ENCODE results near the gene HEXIM1. TPM values are rescaled to one million over a fixed set of nuclear protein-coding genes. Genes with fewer than 3 reads are reported as not detected.
A peak's percentile ranks its signal among the peaks of the same experiment; 100 is the strongest.

HEXIM1 gene
- polyA plus RNA-seq, 1 donor from 2014 or later, result 3.6 TPM

- H3K27me3 Mint-ChIP-seq, result no peaks in the 10 kb centered on the region
- H3K36me3 Mint-ChIP-seq, result no peaks in the 10 kb centered on the region
- H3K9me3 Mint-ChIP-seq, result no peaks in the 10 kb centered on the region
- H3K4me3 Mint-ChIP-seq, result peak overlapping the region; percentile 78 to 92 (median 84)
- peak overlapping the region; percentile 63 to 80 (median 71) for H3K27ac Mint-ChIP-seq
- H3K4me1 Mint-ChIP-seq, result peaks cover 8 to 26% (median 21%) of the 10 kb centered on the region in 3 donors
Observed at GRCh38 chr17:45143767-45144198, 4.5 kb upstream of the HEXIM1 start.

DNA sequence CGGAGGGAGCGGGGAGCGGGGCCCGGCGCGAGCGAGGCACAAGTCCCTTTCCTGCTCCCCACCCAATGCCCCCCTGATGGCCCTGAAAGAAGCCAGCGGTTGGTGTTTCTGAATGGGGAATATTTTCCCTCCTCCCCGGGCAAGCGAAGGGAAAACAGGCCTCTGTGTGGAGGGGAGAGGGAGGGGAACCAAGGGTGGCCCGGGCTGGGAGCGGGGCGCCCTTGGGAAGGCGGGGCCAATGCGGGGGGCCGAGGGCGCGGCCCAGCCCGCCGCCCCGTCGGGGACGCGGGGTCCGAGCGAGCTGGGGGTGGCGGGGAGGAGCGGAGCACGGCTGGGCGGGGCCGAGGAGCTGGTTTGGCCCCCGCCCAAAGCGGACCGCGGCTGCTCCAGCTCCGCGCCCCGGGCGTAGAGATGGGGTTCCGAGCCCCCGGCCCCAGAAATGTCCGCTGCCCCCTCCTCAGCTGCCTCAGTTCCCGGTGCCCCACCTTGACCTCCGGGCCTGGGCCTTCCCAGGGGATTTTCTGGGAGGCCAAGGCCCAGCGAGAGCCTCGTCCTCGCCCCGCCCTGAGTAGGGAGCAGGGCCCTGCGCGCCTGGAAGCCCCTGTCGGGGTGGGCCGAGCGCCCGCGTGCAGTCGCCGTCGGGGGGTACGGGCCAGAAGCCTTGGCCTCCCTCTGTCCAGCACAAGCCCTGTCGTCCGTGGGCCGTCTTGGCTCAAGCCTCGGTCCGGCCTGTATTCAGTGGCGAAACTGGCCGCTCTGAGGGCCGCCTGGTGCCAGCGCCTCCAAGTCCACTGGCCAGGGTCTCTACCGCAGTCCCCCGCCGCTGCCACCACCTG is 3.9 kb upstream of the HEXIM1 start:
- H3K36me3 Mint-ChIP-seq, result no peaks in the 10 kb centered on the region
- peaks cover 11 to 27% (median 23%) of the 10 kb centered on the region in 3 donors for H3K4me1 Mint-ChIP-seq
- H3K9me3 Mint-ChIP-seq, result no peaks in the 10 kb centered on the region
- H3K27ac Mint-ChIP-seq, result peak overlapping the region; percentile 67 to 100 (median 76)
- H3K4me3 Mint-ChIP-seq, result peak overlapping the region; percentile 81 to 98 (median 90)
- no peaks in the 10 kb centered on the region for H3K27me3 Mint-ChIP-seq

GRCh38 chr17:45145035-45145389 is 3.3 kb upstream of the HEXIM1 start:
- H3K4me3 Mint-ChIP-seq, result peak overlapping the region; percentile 62 to 98 (median 86)
- no peaks in the 10 kb centered on the region for H3K9me3 Mint-ChIP-seq
- H3K36me3 Mint-ChIP-seq, result no peaks in the 10 kb centered on the region
- H3K4me1 Mint-ChIP-seq, result peaks cover 13 to 29% (median 25%) of the 10 kb centered on the region in 3 donors
- H3K27me3 Mint-ChIP-seq, result no peaks in the 10 kb centered on the region
- H3K27ac Mint-ChIP-seq, result peak overlapping the region; percentile 67 to 100 (median 76)

DNA sequence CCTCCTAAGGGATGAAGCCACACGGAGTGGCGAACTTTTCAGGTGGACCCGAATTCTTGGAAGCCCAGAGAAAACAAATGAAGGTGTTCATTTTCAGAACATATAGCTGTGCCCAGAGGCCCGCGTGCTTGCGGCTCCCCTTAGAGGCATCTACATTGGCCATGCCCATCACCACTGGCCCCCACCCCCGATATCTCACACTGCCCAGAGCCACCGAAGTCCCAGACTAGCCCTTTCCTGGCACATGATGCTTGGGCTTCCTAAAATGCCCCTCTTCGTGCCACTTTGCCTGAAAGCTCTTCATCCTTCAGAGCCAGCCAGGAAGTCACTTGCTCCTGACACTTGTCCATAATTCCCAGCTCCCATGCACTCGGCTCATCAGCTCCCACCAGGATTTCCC is 2.1 kb upstream of the HEXIM1 start:
- no peaks in the 10 kb centered on the region for H3K9me3 Mint-ChIP-seq
- peak overlapping the region; percentile 38 to 98 (median 76) for H3K4me3 Mint-ChIP-seq
- H3K27ac Mint-ChIP-seq, result peak overlapping the region; percentile 39 to 100 (median 100)

DNA sequence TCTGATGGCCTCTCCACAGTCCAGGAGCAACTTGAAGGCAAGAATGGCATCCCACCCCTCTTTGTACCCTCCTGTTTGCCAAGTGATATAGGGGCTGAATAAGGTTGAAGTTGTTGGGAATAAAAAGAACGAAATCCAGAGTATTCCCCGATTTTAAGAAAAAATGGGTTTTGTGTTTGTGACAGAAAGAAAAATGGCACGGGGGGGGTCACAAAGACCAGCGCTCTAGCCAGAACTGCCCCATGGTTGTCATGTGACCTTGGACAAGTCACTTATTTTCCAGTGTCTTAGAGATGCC is 1.7 kb upstream of the HEXIM1 start:
- Mint-ChIP-seq H3K27ac (peak overlapping the region; percentile 100), H3K4me1 (peaks cover 26 to 38% (median 34%) of the 10 kb centered on the region in 3 donors), H3K36me3 (no peaks in the 10 kb centered on the region), H3K27me3 (no peaks in the 10 kb centered on the region), H3K9me3 (no peaks in the 10 kb centered on the region), H3K4me3 (peak overlapping the region; percentile 96 to 98 (median 98))

More for the DNA sequence above, 2.1 kb upstream of the HEXIM1 start:
- no peaks in the 10 kb centered on the region for H3K36me3 Mint-ChIP-seq
- peaks cover 22 to 35% (median 32%) of the 10 kb centered on the region in 3 donors for H3K4me1 Mint-ChIP-seq
- H3K27me3 Mint-ChIP-seq, result no peaks in the 10 kb centered on the region

DNA sequence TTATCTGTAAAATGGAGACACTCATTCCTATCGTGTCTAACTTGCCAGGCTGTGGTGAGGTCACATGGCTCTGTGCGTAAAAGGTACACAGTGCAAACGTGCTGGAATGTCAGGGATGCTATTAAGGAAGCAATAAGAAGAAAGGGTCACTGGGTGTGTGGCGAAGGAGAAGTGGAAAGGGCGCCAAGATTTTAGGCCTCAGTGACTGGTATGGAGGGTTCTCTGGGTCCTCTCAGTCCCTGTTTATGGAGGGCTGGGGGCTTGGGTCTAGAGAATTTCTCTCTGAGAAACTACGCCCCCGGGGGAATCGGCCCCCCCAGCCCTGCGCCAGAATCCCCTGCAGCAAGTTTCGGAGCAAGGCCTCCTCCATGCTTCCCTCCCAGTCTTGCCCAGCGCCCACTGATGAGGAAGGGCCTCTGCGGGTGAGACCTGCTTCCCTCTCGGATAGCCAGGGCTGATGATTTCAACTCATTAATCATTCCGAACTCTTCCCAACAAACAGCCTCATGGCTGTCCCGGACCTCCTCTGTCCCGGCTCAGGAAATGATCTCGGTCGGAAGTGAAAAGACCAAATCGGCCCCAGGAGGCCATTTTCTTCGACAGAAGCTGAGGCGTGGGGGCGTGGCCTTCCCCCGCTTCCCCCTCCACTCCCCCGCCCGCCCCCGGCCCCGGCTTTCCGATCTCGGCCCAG is 1.2 kb upstream of the HEXIM1 start:
- Mint-ChIP-seq H3K9me3 (no peaks in the 10 kb centered on the region), H3K36me3 (no peaks in the 10 kb centered on the region), H3K27ac (peak overlapping the region; percentile 100), H3K4me1 (peaks cover 31 to 42% (median 38%) of the 10 kb centered on the region in 3 donors), H3K4me3 (peak overlapping the region; percentile 96 to 98 (median 98)), H3K27me3 (no peaks in the 10 kb centered on the region)

DNA sequence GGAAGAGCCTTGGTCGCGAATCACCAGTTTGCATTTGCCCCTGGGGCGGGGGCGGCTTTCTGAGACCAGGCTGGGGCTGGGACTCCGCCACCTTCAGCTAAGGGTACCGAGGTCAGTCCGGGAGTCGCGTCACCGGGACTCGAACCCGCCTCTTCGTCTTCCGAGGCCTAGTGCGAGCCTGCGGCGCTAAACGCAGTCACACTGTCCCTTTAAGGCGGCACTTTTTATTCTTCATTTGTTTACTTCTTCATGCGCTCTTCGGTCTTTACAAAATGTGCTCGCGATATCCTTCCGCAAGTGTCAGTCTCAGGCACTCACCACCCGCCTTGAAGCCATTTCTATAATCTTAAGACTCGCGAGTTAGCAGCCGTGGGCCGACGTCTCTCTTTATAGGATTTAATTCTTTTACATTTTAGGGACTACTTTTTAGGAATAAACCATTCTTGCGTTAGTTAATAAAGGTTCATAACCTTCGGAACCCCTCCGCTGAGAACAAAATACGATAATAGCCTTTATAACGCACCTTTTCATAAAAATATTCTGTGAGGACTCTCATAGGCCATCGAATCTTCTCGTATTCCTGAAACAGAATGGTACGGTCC is 593 bp upstream of the HEXIM1 start:
- Mint-ChIP-seq H3K27ac (peak overlapping the region; percentile 100), H3K9me3 (no peaks in the 10 kb centered on the region), H3K36me3 (no peaks in the 10 kb centered on the region), H3K27me3 (no peaks in the 10 kb centered on the region), H3K4me1 (peaks cover 33 to 41% (median 38%) of the 10 kb centered on the region in 3 donors), H3K4me3 (peak overlapping the region; percentile 96 to 98 (median 98))

DNA sequence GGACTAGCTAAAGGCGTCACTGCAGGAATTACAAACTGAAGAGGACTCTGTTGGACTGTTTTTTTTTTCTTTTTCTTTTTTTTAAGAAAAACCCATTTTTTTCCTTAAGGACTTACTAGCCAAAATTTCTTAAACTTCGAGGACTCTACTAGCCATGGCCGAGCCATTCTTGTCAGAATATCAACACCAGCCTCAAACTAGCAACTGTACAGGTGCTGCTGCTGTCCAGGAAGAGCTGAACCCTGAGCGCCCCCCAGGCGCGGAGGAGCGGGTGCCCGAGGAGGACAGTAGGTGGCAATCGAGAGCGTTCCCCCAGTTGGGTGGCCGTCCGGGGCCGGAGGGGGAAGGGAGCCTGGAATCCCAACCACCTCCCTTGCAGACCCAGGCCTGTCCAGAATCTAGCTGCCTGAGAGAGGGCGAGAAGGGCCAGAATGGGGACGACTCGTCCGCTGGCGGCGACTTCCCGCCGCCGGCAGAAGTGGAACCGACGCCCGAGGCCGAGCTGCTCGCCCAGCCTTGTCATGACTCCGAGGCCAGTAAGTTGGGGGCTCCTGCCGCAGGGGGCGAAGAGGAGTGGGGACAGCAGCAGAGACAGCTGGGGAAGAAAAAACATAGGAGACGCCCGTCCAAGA is 878 bp downstream of the HEXIM1 start:
- Mint-ChIP-seq H3K27me3 (no peaks in the 10 kb centered on the region), H3K4me3 (peak overlapping the region; percentile 96 to 98 (median 98)), H3K9me3 (no peaks in the 10 kb centered on the region), H3K36me3 (no peaks in the 10 kb centered on the region), H3K4me1 (peaks cover 33 to 35% (median 33%) of the 10 kb centered on the region in 3 donors), H3K27ac (peak overlapping the region; percentile 100)

DNA sequence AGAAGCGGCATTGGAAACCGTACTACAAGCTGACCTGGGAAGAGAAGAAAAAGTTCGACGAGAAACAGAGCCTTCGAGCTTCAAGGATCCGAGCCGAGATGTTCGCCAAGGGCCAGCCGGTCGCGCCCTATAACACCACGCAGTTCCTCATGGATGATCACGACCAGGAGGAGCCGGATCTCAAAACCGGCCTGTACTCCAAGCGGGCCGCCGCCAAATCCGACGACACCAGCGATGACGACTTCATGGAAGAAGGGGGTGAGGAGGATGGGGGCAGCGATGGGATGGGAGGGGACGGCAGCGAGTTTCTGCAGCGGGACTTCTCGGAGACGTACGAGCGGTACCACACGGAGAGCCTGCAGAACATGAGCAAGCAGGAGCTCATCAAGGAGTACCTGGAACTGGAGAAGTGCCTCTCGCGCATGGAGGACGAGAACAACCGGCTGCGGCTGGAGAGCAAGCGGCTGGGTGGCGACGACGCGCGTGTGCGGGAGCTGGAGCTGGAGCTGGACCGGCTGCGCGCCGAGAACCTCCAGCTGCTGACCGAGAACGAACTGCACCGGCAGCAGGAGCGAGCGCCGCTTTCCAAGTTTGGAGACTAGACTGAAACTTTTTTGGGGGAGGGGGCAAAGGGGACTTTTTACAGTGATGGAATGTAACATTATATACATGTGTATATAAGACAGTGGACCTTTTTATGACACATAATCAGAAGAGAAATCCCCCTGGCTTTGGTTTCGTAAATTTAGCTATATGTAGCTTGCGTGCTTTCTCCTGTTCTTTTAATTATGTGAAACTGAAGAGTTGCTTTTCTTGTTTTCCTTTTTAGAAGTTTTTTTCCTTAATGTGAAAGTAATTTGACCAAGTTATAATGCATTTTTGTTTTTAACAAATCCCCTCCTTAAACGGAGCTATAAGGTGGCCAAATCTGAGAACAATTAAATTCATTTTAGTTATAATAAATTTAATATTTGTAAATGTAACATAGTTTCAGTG is 1.7 kb downstream of the HEXIM1 start:
- Mint-ChIP-seq H3K4me3 (peak overlapping the region; percentile 96 to 98 (median 98)), H3K36me3 (no peaks in the 10 kb centered on the region), H3K27me3 (no peaks in the 10 kb centered on the region), H3K4me1 (peaks cover 31 to 33% (median 33%) of the 10 kb centered on the region in 3 donors), H3K27ac (peak overlapping the region; percentile 100), H3K9me3 (no peaks in the 10 kb centered on the region)

DNA sequence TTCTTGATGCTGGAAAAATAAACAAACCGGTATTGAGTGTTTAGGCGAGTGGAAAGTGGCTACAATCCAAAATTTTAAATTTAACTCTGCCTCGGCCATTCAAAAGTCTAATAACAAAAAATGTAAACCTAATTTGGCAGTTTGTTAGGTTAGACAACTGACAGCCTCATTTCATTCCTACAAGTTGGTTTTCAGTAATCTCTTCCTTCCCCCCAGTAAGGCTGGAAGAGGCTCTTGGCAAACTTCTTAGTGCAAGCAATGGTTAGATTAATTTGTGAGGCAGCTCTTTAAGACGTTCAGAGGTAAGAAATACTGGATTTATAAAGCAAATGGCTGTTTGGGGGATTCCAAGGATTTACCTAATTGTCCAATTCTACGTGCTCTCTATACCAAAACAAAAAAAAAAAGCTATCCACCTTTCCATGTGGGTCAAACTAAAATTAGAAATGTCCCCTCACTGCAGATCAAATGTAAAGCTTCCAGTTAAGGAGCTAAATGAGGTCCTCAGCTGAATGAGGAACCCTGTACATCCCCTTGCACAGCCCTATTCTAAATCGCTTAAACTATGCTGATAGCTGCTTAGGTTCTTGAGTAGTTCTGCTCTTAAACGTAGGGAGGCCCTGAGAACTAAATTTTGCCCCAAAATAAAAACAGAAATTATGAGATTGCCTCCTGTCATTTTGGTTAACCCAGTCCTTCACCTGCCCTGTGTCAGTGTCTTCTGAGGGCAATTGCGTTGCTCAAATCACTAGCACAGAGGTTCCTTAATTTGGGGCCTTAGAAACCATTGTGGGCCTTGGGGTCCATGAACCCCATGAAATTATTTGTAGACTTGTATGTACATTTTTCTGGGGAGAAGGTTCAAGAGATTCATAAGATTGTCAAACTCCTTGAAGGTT is 2.9 kb downstream of the HEXIM1 start:
- Mint-ChIP-seq H3K4me3 (peak overlapping the region; percentile 8 to 98 (median 74)), H3K4me1 (peaks cover 30 to 36% (median 31%) of the 10 kb centered on the region in 3 donors), H3K36me3 (no peaks in the 10 kb centered on the region), H3K9me3 (no peaks in the 10 kb centered on the region), H3K27ac (peak overlapping the region; percentile 51 to 100 (median 75)), H3K27me3 (no peaks in the 10 kb centered on the region)

DNA sequence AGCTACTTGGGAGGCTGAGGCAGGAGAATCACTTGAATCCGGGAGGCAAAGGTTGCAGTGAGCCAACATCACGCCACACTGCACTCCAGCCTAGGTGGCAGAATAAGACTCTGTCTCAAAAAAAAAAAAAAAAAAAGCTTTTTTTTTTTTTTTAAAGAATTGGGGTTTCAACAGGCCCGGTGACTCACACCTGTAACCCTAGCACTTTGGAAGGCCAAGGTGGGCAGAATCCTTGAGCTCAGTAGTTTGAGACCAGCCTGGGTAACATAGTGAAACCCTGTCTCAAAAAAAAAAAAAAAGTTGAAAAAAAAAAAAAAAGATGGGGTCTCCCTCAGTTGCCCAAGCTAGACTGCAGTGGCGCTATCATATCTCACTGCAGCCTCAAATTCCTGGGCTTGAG is 6.8 kb downstream of the HEXIM1 start:
- peaks cover 36 to 40% (median 39%) of the 10 kb centered on the region in 3 donors for H3K4me1 Mint-ChIP-seq

DNA sequence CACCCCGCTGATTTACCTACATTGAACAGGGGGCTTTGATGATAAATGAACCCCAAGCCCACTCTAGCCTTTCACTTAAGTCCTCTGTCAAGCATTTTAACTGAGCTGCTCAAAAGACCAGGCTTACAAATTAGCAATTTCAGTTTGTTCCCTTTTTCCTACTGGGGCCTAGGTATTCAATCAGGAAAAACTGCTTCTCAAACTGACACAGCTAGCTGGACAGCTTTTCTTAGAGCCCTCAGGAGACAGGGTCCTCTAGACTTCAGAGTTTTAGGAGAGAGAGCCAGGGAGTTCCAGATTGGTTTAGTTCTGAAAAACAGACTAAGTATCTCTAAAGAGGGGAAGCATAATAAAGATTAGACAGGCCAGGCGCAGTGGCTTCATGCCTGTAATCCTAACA is 7.2 kb downstream of the HEXIM1 start:
- Mint-ChIP-seq H3K27ac (peak overlapping the region in 1 of 3 donors; percentile 71), H3K36me3 (no peaks in the 10 kb centered on the region), H3K4me3 (peak overlapping the region in 2 of 4 donors; percentile 25 to 52), H3K4me1 (peaks cover 38 to 43% (median 38%) of the 10 kb centered on the region in 3 donors), H3K9me3 (no peaks in the 10 kb centered on the region), H3K27me3 (no peaks in the 10 kb centered on the region)

More for the DNA sequence above, 6.8 kb downstream of the HEXIM1 start:
- H3K27ac Mint-ChIP-seq, result no peak overlapping the region
- no peaks in the 10 kb centered on the region for H3K27me3 Mint-ChIP-seq
- no peaks in the 10 kb centered on the region for H3K9me3 Mint-ChIP-seq
- no peaks in the 10 kb centered on the region for H3K36me3 Mint-ChIP-seq
- H3K4me3 Mint-ChIP-seq, result no peak overlapping the region

- no peaks in the 10 kb centered on the region for H3K9me3 Mint-ChIP-seq
Observed at GRCh38 chr17:45156242-45156641, 8.0 kb downstream of the HEXIM1 start.

More at GRCh38 chr17:45156242-45156641, 8.0 kb downstream of the HEXIM1 start:
- no peaks in the 10 kb centered on the region for H3K27me3 Mint-ChIP-seq
- peaks cover 30 to 38% (median 32%) of the 10 kb centered on the region in 3 donors for H3K4me1 Mint-ChIP-seq
- H3K4me3 Mint-ChIP-seq, result peak overlapping the region in 1 of 4 donors; percentile 75
- no peak overlapping the region for H3K27ac Mint-ChIP-seq
- H3K36me3 Mint-ChIP-seq, result no peaks in the 10 kb centered on the region
